GM19328 (cell line): ENCODE measurements around the gene LPCAT1.
A peak's percentile ranks its signal among the peaks of the same experiment; 100 is the strongest.
"Not testable (repeated sequence)": the region's sequence is repeated elsewhere in the genome, so short reads cannot be mapped to it uniquely, and the experiment has no call there.

Experiments
- ATAC-seq: cut with Tn5 transposase; IDR thresholded peaks from one replicate; pipeline ENCODE4 v1.9.1; 2021; ENCODE audit warnings: mild to moderate bottlenecking, moderate library complexity; ENCODE audit not compliant: unreplicated experiment

The LPCAT1 gene

DNA sequence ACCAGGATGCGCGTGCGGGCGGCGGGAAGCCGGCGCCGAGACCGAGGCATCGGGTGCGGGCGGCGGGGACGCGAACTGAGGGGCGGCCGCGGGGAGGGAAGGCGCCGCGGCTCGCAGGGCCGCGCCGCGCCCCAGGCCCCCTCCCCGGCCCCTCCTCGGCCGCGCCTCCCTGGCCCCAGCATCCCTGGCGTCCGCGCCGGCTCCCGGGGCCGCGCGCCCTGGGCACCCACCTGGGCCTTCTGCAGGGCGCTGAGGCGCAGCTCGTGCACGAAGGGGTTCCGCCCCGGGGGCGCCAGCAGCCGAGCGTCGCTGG, 324 bp downstream of the LPCAT1 start:
- ATAC-seq: peak; percentile 32

DNA sequence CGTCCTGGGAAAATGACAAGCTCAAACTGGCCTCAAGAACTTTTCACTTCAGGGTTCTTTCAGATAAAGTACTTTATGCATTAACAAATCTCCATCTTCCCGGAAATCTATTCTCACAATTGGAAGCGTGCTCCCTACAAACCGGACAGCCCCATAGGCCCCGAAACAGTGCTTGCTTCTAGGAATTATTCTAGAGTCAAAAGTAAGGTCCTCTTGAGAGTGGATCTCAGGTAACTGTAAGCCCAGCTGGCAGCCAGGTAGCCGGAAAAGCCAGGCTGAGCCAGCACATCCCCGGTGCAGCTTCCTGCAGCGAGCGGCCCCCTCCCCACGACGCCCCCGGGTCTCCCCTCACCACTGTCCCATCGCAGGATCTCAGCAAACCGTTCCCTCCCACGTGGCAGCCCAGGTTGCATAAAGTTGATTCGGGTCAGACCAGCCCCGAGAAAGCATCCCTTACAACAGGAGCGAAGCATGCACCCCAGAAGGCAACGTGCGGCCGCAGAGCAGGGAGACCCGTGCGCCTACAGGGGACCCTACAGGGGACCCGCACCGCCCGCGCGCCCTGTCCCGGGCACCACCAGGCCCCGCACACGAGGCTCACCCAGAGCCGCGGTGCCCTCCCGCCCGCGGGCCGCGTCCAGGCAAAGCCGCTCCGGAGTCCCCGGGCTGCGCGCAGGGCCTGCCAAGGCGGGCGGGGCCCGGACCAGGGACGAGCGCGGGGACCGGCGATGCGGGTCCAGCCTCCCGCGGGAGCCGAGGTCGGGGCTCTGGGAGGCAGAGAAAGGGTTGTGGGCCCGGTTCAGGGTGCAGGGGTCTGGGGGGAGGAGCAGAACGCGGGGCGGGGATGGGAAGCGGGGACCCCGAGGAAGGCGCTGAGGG, 920 bp downstream of the LPCAT1 start:
- ATAC-seq: peak; percentile 5

DNA sequence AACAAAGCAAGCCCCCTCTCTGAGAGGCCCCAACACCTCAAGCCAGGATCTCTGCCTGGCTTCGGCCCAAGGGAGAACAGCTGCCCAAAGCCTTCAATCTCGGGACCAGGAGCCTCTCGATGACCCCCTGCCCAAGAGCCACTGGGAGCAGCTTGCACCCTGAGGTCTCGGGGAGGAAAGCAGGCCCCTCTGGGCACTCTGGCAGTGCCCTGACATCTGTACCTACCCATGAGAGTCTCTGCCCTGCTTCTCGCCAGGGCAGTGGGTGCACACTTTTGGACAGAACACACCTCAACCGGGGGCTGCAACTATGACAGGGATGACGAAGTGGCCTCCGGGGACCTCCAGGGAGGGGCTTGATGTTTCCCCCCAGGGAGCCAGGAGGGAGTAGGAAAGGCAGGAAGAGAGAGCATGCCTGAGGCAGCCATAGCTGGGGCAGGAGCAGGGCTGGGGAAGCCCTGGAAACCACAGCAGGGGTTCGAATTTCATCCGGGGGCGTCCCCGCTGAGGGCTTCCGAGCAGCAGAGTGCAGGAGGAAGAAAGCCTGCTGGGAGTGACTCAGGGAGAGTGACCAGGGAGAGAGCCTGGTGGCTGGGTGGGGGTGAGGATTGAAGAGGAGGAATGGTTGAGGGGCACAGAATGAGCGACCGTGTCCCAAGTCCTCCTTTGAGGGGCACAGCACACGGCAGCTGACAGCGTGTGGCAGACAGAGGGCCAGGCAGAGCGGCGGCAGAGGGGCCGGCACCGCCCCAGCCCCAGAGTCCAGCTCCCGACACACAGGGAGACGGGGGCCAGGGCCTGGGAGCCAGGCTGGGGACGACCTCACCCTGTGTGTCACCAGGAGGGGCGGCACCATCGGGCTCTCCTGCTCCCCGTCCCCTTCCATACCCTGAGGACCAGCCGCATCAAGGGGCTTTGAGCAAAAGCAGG, 1.8 kb downstream of the LPCAT1 start:
- ATAC-seq: no peak

DNA sequence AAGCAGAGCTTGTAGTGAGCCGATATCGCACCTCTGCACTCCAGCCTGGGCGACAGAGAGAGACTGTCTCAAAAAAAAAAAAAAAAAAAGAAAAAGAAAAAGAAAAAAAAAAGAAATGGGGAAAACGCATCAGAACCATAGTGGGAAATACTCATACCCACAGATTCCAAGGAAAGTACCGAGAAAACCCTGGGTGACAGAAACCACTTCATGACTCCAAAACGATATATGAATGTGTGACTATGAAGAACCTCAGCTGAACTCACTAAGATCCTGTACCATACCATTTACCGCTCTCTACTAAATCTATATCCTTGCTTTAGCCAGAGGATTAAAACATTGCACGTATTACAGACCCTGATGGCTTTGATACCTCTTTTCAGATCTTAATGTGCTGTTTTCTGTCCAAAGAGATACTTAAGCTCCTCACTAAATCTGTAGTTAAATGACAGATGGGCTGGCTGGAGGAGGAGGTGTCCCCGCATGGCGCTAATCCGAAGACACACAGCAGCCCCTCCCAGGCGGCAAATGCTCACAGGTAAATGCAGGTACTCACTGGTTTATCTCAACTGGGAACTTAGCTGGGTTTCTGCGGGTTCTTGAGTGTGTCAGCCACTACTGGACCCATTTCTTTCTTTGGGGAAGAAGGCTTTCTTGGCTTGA, 2.8 kb downstream of the LPCAT1 start:
- ATAC-seq: no peak

DNA sequence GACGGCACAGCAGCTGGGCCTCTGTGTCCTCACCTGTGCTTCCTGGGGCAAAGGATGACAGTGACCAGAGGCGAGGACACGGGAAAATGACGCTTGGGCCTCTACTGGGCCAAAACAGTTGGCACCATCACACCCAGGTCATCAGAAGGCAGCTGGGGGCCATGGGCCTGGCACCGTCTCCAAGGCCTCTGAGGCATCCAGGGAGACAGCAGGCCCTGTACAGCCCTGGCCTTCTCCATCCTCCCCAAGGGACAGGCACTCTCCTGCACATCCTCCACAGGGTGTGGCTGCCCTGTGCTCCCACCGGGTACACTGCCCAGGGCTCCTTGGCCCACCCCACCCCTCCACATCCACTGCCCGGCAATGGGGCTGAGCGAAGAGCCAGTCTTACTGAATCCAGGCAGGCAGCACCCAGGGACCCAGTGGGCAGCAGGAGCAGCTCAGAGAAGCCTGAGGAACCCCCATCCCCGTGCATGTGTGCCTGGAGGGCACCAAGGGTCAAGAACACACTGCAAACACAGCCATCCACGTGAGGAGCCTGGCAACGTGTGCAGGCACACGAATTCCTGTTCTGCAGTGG, 4.0 kb downstream of the LPCAT1 start:
- ATAC-seq: no peak

DNA sequence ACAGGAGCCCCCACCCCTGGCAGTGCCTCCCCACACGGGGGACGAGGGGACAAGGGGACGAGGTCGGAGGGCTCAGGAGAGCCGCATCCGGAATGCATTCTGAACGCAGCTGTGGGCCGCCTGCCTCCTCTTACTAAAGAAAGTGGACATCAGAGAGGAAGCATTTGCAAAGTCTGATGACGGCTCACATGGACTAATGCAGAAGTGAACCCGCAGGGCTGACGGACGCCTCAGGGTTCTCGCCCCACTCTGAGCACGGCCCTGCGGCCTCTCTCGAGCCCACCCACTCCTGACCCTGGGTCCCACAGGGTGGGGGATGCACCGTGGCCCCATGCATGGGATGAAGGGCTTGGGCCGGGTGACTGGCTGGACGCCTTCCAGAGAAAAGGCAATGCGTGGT, 5.9 kb downstream of the LPCAT1 start:
- ATAC-seq: no peak

DNA sequence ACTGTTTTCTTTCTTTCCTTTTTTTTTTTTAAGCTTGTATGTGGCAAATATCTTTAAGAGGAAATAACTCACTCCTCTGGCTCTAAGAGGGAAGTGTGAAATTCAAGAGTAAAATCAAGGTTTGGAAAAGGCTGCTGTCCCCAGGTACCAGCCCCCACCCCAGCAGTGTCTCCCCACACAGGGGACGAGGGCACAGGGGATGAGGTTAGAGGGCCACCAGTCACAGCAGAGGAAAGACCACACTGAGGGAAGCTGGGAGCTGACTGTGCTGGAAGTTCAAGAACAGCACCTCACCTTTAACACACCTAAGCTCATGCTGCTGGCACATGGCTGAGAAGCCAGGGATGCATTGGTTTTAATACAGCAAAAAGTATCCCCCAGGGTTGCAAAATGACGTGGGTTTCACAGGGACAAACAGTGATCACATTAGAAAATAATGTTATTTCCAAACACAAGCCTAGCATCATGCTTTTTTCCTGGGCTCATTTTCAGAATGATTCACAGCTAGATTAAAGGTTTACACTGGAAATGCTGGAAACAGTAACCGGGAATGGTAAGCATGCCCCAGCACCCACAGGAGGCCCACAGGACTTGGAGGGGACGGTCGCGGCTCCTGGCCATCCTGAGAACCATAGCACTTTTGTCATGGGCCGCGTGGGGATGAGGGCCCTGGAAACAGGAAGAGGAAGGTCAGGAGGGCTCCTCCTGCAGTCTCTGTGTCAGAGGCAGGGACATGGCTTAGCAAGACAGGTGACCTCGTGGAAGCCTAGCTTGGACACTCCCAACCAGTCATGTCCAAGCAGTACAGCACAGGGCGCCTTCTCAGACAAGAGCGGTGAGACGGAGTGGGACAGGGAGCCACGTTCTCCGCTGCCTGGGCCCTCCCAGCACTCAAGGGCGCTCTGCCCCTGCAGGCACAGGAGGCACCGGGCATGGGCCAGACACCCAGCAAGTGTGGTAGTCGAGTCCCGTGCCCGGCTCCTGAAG, 6.9 kb downstream of the LPCAT1 start:
- ATAC-seq: no peak

DNA sequence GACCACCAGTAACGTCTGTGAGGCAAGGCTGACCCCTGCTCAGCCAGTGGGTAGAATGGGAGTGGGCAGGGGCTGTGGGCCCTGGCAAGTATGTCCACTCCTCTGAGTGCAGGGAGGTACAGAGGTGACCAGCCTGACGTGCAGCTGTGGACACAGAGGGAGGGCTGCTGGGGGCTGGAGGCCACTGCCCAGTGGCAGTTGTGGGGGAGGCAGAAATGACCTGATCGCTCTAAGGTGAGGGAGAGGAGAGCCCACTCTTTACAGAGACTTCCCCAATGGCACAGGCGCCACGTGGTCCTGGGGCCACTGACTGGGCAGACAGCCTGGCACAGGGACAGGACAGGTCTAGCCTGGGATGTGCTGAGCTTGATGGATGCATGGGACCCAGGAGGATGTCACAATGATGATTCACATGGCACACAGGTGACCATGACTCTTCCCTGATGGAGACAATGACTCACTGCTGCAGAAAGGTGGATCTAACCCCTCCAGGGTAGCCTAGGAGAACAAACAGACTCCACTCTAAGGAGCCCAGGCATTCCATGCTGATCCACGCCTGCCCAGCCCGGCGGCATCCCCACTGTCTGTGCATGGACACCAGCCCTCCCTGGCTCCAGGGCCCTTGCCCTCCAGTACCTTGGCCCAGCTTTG, 7.7 kb downstream of the LPCAT1 start:
- no peak for ATAC-seq

DNA sequence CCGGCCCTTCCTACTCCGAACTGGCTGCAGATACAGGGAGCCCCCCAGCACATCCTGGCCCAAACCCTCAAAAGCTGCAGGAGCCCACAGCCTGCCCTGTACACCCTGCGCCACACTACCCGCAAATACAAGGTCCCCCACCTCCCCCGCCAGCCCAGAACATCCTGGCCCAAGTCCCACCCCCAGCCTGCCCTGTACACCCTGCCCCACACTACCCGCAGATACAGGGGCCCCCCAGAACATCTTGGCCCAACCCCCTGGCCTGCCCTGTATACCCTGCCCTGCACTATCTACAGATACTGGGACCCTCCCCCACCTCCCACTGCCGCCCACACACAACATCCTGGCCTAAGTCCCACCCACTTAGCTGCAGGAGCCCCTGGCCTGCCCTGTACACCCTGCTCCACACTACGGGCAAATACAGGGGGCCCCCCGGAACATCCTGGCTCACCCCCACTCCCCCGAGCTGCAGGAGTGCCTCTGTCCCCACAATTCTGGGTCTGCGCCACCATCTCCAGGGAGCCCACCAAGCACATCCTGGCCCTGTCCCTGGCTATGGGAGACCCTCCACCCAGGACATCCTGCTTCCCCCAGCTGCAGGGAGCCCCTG, 8.3 kb downstream of the LPCAT1 start:
- ATAC-seq: no peak

DNA sequence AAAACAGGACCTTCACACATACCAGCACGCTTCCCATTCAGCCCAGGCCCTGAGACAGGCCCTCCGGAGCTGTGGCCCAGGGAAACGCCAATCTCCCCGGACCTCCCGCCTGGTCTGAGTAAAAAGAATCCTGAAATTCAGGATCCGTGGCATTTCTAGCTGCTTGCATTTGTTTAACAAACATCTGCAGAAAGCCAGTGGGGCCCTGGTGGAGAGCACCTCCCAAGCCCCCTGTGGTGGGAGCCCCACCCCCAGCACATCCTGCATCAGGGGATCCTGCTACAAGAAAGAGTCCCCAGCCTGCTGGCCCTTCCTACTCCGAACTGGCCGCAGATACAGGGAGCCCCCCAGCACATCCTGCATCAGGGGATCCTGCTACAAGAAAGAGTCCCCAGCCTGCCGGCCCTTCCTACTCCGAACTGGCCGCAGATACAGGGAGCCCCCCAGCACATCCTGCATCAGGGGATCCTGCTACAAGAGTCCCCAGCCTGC, 8.9 kb downstream of the LPCAT1 start:
- not testable (repeated sequence) for ATAC-seq

DNA sequence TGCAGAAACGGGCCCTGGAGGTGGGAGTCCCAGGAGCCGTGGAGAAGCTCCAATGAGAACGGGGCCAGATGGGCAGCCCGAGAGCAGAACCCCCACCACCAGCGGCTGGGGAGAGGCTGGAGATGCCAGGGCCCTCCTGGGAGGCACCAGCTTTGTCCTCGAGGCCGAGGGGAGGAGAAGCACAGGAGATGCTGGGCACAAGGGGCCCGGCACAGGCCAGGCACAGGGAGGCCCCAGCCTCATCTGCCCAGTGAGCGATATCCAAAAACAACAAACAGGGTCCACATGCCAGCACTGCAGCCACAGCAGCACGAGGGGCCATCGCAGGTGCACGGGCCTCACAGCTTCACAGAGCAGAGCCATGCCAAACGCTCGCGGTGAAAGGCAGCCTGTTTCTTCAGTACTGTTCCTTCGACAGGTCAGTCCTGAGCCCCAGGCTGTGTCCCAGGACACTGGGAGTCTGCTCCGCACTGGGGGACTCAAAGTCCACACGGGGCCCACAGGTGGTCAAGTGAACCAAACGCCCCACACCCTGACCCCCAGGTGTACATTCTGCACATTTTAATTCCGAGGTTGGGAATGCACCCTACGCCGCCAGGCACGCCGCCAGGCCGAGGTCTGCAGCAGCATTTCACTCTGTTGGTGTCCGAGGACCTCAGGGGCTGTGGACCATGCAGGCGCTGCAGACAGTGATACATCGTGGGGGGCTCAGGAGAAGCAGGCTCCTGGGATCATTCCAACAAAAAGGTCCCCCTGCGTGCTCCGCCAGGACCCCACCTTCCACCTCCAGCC, 9.5 kb downstream of the LPCAT1 start:
- no peak for ATAC-seq

DNA sequence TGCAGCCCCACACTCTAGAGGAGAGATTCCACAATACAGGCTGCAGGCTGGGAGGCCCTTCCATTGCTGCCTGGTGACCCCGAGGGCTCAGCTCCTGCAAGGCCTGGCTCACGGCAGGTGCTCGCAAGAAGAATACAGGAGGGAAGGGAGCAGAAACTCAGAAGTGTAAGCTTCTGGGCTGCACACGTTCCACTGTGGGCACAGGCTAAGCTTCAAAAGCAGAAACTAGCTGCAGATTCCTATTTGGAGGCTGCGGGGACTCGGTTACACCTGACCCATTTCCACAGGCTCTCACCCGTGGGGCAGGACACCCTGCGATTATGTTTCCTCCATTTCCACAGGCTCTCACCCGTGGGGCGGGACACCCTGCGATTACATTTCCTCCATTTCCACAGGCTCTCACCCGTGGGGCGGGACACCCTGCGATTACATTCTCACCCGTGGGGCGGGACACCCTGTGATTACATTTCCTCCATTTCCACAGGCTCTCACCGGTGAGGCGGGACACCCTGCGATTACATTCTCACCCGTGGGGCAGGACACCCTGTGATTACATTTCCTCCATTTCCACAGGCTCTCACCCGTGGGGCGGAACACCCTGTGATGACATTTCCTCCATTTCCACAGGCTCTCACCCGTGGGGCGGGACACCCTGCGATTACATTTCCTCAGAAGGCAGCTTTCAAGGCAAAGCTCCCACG, 10.3 kb downstream of the LPCAT1 start:
- ATAC-seq: no peak

DNA sequence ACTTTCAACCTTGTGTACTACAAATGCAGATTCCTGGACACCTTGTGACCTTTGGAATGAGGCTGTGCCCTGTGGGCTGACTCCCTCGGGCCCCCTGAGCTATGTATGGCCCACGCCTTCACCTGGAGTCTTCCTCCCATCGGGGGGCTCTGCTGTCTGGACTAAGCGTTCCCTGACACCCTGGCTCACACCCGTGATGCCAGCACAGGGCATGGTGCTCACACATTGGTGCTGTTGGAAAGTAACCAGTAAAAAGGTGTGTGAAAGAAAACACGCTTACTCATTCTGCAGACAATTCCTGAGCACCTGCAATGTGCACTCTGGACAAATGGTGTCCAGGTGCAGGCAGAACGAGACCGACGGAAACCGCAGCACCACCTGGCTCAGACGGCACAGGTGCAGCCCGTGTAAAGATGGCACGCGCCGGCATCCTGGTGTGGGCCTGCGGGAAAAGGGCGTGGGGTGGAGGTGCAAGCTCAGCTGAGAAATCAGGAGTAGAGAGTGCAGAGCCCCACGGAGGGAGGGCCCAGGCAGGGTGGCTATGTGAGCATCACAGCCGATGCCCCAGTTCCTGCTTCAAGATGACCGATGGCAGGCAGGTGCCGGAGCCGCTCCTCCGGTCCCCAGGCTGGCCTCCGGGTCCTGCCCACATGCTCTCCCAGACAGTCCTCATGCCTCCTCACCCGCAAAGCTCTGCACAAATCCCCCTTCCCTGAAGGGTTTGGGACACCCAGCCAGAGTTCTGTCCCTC, 11.0 kb downstream of the LPCAT1 start:
- ATAC-seq: no peak

DNA sequence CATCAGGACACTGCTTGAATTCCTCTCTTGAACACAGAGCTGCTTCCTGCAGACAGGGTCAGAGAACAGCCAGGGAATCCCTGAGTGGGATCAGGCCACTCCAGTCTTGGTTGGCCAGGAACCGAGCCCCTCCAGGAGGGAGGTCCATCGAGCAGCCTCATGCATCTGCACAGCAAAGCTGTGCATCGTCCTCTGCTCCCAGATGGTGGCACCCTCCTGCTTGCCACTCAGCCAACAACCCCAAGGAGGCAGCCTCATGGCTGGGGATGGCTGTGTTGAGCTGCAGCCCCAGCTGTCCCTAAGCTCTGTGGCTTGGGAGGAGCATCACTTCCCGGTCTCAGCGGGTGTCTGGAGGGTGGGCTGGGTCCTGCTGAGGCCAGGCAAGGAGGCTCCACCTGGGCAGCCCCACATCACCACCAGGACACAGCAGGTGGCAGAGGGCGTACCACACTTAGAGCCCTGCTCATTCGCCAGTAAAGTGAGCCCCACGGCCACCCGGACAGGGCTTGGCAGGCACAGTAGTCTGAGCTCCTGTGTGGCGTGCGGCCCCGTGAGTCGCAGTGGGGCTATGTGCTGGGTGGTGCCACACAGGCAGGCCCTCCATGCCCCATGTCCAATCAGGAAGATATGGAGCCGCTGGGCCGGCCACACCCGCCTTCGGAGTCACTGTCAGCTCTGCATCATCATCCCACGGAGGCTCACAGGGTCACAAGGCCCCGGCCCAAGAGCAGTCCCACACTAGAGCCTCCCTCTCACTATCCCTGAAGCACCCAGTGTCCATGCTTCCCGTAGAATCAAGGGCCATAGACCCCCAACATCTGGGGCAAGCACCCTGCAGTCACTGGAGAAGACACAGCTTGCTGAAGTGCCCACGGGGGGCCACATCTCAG, 11.9 kb downstream of the LPCAT1 start:
- no peak for ATAC-seq

DNA sequence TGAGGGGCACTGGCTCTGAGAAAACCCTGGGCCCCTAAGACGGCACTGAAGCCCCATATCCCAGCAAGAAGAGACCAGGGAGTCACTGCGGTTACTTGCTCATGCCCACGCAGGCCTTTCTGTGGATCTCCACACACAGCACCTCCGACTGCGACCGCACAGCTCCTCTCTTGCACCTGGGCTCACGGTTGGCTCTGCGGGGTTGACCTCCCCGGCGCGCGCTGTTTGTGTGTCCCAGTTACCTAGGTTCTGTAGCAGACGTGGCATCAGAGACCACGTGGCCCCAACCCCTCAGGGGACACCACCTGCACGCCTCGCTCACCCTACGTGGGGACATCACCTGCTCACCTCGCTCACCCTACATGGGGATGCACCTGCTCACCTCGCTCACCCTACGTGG, 12.7 kb downstream of the LPCAT1 start:
- ATAC-seq: no peak

DNA sequence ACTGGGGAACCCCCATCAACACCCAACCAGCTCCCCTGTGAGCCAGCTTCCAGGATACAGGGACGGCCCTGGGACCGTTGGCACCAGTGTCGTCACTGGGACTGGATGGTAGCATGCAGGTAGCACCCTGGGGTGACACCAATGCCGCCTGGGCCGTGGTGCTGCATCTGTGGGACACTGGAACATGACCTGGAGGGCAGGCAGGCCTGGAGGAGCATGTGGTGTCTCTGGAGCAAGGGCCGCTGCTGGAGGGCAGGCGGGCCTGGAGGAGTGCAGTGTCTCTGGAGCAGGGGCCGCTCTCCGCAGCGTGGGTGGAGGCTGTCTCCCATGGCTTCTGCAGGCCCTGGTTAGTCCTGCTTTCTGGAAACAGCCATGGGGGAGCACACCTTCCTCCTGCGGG, 13.1 kb downstream of the LPCAT1 start:
- no peak for ATAC-seq
